GM21423 (cell line): ENCODE measurements around the gene RRAS2.

Experiments used
- ATAC-seq: cut with Tn5 transposase; IDR thresholded peaks from one replicate; pipeline ENCODE4 v1.9.1; 2021; ENCODE audit warnings: mild to moderate bottlenecking, moderate library complexity; ENCODE audit not compliant: unreplicated experiment

The RRAS2 gene

GRCh38 chr11:14229472-14229871 lies 129.5 kb downstream of the RRAS2 start:
- ATAC-seq: no peak

- ATAC-seq: no peak
These were observed 130.6 kb downstream of the RRAS2 start for GRCh38 chr11:14228356-14228755.
